ENCODE measurements around the gene CRLF3.

GRCh38 chr17:30788918-30789317 lies 35.6 kb downstream of the CRLF3 start:
- TF ChIP-seq NRF1 (IDR thresholded peaks at IDR 0.05; ENCODE audit: low read depth, low read length) = no peak
- no peak for TF ChIP-seq CTCF (IDR thresholded peaks at IDR 0.05)
- TF ChIP-seq MAX (IDR thresholded peaks at IDR 0.05; ENCODE audit: low read depth) = no peak
- no peak for TF ChIP-seq POLR2AphosphoS5 (IDR thresholded peaks at IDR 0.05; ENCODE audit: low read depth, low read length)
- no peak for TF ChIP-seq SIN3A (IDR thresholded peaks at IDR 0.05; ENCODE audit: borderline replicate concordance, low read depth, low read length)
- no peak for TF ChIP-seq FOXJ3 (CRISPR knock-in tag; IDR thresholded peaks at IDR 0.05)
- TF ChIP-seq CHD2 (IDR thresholded peaks at IDR 0.05; ENCODE audit: low read length, partially characterized antibody) = no peak
- TF ChIP-seq EZH2phosphoT487 (IDR thresholded peaks at IDR 0.05; ENCODE audit: borderline replicate concordance, low read depth) = no peak
- no peak for TF ChIP-seq REST (IDR thresholded peaks at IDR 0.05; ENCODE audit: low read depth, low read length)
- no peak for TF ChIP-seq TCF12 (IDR thresholded peaks at IDR 0.05)
- no peak for TF ChIP-seq GABPA (IDR thresholded peaks at IDR 0.05; ENCODE audit: low read depth)
- TF ChIP-seq RAD21 (IDR thresholded peaks at IDR 0.05; ENCODE audit: low read length) = no peak

Measured in SK-N-SH (cell line).